Gastroesophageal sphincter (tissue), 3 donors: ENCODE measurements around the gene TRIM22.

Experiments used
- EP300 ChIP-seq: sonication (generic); formaldehyde crosslinking; IDR thresholded peaks from one replicate; pipeline ENCODE4 v1.6.1; 2017; ENCODE audit warnings: antibody characterized with exemption, mild to moderate bottlenecking
- POLR2A ChIP-seq, 2 donors: fragments of 450-650 bp; IDR thresholded peaks; one replicate each; pipeline ENCODE4 v1.6.1; 2017; ENCODE audit warnings: antibody characterized with exemption in 2 of 2, mild to moderate bottlenecking in 2 of 2, moderate library complexity in 1 of 2
- POLR2AphosphoS5 ChIP-seq: sonication (generic); formaldehyde crosslinking; IDR thresholded peaks from one replicate; pipeline ENCODE4 v1.6.1; 2017; ENCODE audit warnings: antibody characterized with exemption
- TF ChIP-seq, protein P1 (sequence below), 4 experiments: fragments of 200-600 bp in 2 of 4; fragments of 450-650 bp in 2 of 4; sonication (generic) in 1 of 4; IDR thresholded peaks; one replicate each; pipeline ENCODE4 v1.5.1; 2017 to 2019; ENCODE audit warnings: antibody characterized with exemption in 4 of 4, mild to moderate bottlenecking in 2 of 4, moderate library complexity in 2 of 4

DNA sequence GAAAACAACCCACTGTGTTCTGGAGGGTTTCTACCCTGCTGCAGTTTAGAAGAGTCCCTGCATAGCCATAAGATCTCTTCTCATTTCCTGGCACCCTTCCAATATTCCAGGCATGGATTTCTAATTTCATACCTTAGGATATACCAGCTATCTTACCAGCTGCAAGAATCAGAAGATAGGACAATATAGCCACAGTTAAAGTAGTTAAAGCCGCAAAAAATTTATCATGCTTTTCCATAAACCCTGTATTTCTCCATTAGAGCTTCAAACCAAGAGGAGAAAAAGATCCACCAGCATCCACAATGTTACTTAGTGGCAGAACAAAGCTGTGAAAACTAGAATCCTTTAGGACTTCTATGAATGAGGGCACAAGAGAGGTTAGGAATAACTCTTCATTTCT, 38.1 kb downstream of the TRIM22 start:
- TF ChIP-seq, protein P1, sequence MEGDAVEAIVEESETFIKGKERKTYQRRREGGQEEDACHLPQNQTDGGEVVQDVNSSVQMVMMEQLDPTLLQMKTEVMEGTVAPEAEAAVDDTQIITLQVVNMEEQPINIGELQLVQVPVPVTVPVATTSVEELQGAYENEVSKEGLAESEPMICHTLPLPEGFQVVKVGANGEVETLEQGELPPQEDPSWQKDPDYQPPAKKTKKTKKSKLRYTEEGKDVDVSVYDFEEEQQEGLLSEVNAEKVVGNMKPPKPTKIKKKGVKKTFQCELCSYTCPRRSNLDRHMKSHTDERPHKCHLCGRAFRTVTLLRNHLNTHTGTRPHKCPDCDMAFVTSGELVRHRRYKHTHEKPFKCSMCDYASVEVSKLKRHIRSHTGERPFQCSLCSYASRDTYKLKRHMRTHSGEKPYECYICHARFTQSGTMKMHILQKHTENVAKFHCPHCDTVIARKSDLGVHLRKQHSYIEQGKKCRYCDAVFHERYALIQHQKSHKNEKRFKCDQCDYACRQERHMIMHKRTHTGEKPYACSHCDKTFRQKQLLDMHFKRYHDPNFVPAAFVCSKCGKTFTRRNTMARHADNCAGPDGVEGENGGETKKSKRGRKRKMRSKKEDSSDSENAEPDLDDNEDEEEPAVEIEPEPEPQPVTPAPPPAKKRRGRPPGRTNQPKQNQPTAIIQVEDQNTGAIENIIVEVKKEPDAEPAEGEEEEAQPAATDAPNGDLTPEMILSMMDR (IDR thresholded peaks at IDR 0.05) = no peak
- TF ChIP-seq EP300 (no peak), POLR2AphosphoS5 (no peak), POLR2A (IDR thresholded peaks at IDR 0.05) (no peak)
